ENCODE measurements around the gene ALDH1L1. TPM values are rescaled to one million over a fixed set of nuclear protein-coding genes. Genes with fewer than 3 reads are reported as not detected.
A peak's percentile ranks its signal among the peaks of the same experiment; 100 is the strongest.

The ALDH1L1 gene
- total and polyA plus RNA-seq, 7 experiments from 2014 or later = not detected

DNA sequence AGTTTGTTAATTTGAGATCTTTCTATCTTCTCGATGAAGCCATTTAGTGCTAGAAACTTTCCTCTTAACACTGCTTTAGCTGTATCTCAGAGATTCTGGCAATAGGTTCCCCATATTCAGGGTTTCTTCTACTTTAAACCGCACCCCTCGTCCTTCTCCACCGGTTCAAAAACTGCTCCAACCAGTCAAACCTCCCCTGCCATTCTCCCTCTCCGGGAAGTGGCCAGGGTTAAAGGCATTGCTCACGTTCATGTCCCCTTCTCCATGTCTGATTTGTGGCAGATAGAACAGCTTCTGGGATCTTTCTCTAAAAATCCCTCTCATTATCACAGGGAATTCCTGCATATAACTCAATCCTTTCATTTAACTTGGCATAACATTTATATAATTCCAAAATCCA lies 14.4 kb downstream of the ALDH1L1 start:
- Histone ChIP-seq H3K9me3 (ENCODE audit: control insufficient read depth in 2 of 3, low read length in 3 of 3) (no peaks in the 10 kb centered on the region), H3K27ac (ENCODE audit: low read depth, low read length) (no peak overlapping the region), H3K4me3 (ENCODE audit: low read length) (no peak overlapping the region), H3K36me3 (ENCODE audit: control insufficient read depth in 2 of 3, insufficient read depth in 3 of 3, low read length in 3 of 3) (no peaks in the 10 kb centered on the region), H3K27me3 (ENCODE audit: control insufficient read depth in 2 of 2, insufficient read depth in 2 of 2, low read length in 2 of 2) (peaks cover 0 to 4% of the 10 kb centered on the region in 2 donors), H3K4me1 (ENCODE audit: control insufficient read depth in 2 of 2, insufficient read depth in 2 of 2, low read length in 2 of 2) (no peaks in the 10 kb centered on the region)
- Mint-ChIP-seq H3K4me3 (no peak overlapping the region), H3K4me1 (peaks cover 0 to 1% (median 0%) of the 10 kb centered on the region in 7 donors), H3K9me3 (peaks cover 0 to 6% (median 0%) of the 10 kb centered on the region in 11 donors), H3K36me3 (no peaks in the 10 kb centered on the region), H3K27me3 (peaks cover 25 to 48% (median 35%) of the 10 kb centered on the region in 5 donors), H3K27ac (no peak overlapping the region)
- DNase-seq (no peak), ATAC-seq (no peak)
- ChIA-PET POLR2A (no interaction called here), CTCF (no interaction called here)
- intact Hi-C loops (cut with micrococcal nuclease) = no loop called here

DNA sequence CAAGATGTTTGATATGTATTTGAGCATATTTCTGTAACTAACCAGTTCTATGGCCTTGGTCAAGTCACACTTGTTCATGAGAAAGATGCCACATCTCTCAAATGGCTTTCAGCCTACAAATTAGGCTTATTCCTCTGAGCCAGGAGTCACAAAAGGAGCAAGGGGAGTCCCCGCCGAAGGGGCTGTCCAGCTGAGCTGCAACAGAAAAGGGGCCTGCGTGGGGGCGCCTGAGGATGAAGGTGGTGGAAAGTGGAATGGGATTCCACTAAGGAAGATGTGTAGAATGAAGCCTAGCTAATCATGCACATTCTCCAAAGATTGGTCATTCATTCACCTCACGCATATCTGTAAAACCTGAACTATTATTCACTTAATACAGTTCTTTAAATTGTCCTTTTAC lies 19.1 kb downstream of the ALDH1L1 start:
- Mint-ChIP-seq H3K36me3 (no peaks in the 10 kb centered on the region), H3K9me3 (peaks cover 0 to 6% (median 0%) of the 10 kb centered on the region in 11 donors), H3K27me3 (peaks cover 18 to 32% (median 20%) of the 10 kb centered on the region in 5 donors), H3K4me1 (peaks cover 0 to 1% (median 0%) of the 10 kb centered on the region in 7 donors), H3K27ac (peak overlapping the region in 1 of 9 donors; percentile 59), H3K4me3 (no peak overlapping the region)
- Histone ChIP-seq H3K27me3 (ENCODE audit: control insufficient read depth in 2 of 2, insufficient read depth in 2 of 2, low read length in 2 of 2) (no peaks in the 10 kb centered on the region), H3K36me3 (ENCODE audit: control insufficient read depth in 2 of 3, insufficient read depth in 3 of 3, low read length in 3 of 3) (no peaks in the 10 kb centered on the region), H3K27ac (ENCODE audit: low read depth, low read length) (no peak overlapping the region), H3K4me3 (ENCODE audit: low read length) (no peak overlapping the region), H3K4me1 (ENCODE audit: control insufficient read depth in 2 of 2, insufficient read depth in 2 of 2, low read length in 2 of 2) (no peaks in the 10 kb centered on the region), H3K9me3 (ENCODE audit: control insufficient read depth in 2 of 3, low read length in 3 of 3) (no peaks in the 10 kb centered on the region)
- ATAC-seq (no peak), DNase-seq (no peak)
- intact Hi-C loops (cut with micrococcal nuclease) = no loop called here
- POLR2A ChIA-PET = no interaction called here
- CTCF ChIA-PET = no interaction called here

DNA sequence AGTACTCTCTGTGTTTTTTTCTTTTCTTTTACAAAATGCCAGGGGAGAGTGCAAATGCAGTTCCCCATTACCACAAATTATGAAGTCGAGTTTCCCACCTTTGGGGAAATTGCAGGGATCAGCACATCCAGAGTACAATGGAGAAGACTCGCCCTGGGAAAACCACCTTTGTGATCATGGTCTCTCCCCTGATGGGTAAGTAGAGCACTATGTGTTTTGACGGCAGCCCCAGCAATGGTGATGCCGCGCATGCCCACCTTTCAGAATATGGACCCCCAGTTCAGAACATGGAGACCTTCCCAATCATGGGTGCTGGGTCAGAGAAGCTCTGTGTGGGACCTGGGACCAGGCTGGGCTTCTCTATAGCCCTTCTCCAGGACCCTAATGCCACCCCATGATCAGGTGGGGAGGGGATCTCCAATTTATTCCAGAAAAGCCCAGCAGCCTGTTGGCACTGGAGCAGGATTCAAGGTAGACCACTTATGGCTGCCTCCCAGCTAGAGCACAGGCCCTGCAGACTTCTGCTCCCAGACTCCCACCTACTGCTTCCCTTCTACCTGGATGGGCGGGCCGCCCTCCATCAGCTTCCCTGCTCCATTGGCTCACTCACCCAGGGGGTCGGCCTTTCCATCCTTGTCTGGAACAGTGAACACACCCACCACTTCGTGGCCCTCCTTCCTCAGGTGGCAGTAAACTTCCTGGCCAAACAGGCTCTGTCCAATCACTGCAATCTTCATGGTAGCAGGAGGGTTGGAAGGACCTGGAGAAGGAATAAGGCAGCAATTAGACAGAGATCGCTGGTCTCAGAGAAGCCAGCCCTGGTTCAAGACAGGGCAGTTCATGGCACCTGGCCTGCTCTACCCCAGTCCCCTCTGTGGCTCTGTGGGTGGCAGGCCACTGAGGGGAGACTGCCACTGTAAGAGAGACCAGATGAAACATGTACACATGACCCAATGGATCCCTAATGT lies 19.9 kb downstream of the ALDH1L1 start:
- no peaks in the 10 kb centered on the region for H3K36me3 ChIP-seq (ENCODE audit: control insufficient read depth in 2 of 3, insufficient read depth in 3 of 3, low read length in 3 of 3)
- ATAC-seq (no peak), DNase-seq (no peak)
- H3K27ac Mint-ChIP-seq = no peak overlapping the region
- H3K9me3 Mint-ChIP-seq = peaks cover 0 to 4% (median 0%) of the 10 kb centered on the region in 11 donors
- no peaks in the 10 kb centered on the region for H3K27me3 ChIP-seq (ENCODE audit: control insufficient read depth in 2 of 2, insufficient read depth in 2 of 2, low read length in 2 of 2)
- ChIA-PET CTCF (no interaction called here), POLR2A (no interaction called here)
- H3K4me3 ChIP-seq (ENCODE audit: low read length) = no peak overlapping the region
- H3K27ac ChIP-seq (ENCODE audit: low read depth, low read length) = no peak overlapping the region
- H3K4me3 Mint-ChIP-seq = no peak overlapping the region
- H3K27me3 Mint-ChIP-seq = peaks cover 10 to 24% (median 12%) of the 10 kb centered on the region in 5 donors
- intact Hi-C loops (cut with micrococcal nuclease) = no loop called here
- no peaks in the 10 kb centered on the region for H3K9me3 ChIP-seq (ENCODE audit: control insufficient read depth in 2 of 3, low read length in 3 of 3)
- H3K36me3 Mint-ChIP-seq = no peaks in the 10 kb centered on the region
- no peaks in the 10 kb centered on the region for H3K4me1 ChIP-seq (ENCODE audit: control insufficient read depth in 2 of 2, insufficient read depth in 2 of 2, low read length in 2 of 2)
- H3K4me1 Mint-ChIP-seq = peaks cover 0 to 1% (median 0%) of the 10 kb centered on the region in 7 donors

- CTCF ChIA-PET = interaction anchor here (0.7 kb wide), 1 partner anchor 40 kb away, joined by 3 read pairs; no protein-coding TSS in a partner anchor
- no peak overlapping the region for H3K4me3 Mint-ChIP-seq
Observed at GRCh38 chr3:126159476-126159875, 20.9 kb downstream of the ALDH1L1 start.

GRCh38 chr3:126158912-126159454 lies 21.4 kb downstream of the ALDH1L1 start:
- H3K4me1 ChIP-seq (ENCODE audit: control insufficient read depth in 2 of 2, insufficient read depth in 2 of 2, low read length in 2 of 2) = no peaks in the 10 kb centered on the region
- Mint-ChIP-seq H3K27me3 (peaks cover 0 to 12% (median 4%) of the 10 kb centered on the region in 5 donors), H3K4me1 (peaks cover 0 to 1% (median 0%) of the 10 kb centered on the region in 7 donors), H3K36me3 (no peaks in the 10 kb centered on the region), H3K9me3 (peaks cover 0 to 1% (median 0%) of the 10 kb centered on the region in 11 donors), H3K27ac (peak overlapping the region in 1 of 9 donors; percentile 2), H3K4me3 (peak overlapping the region in 1 of 10 donors; percentile 11)
- no peaks in the 10 kb centered on the region for H3K9me3 ChIP-seq (ENCODE audit: control insufficient read depth in 2 of 3, low read length in 3 of 3)
- H3K27ac ChIP-seq (ENCODE audit: low read depth, low read length) = no peak overlapping the region
- ATAC-seq (no peak), DNase-seq (no peak)
- H3K36me3 ChIP-seq (ENCODE audit: control insufficient read depth in 2 of 3, insufficient read depth in 3 of 3, low read length in 3 of 3) = no peaks in the 10 kb centered on the region
- POLR2A ChIA-PET = interaction anchor here (0.6 kb wide), 1 partner anchor 234 kb away, joined by 3 read pairs; no protein-coding TSS in a partner anchor
- no peaks in the 10 kb centered on the region for H3K27me3 ChIP-seq (ENCODE audit: control insufficient read depth in 2 of 2, insufficient read depth in 2 of 2, low read length in 2 of 2)
- intact Hi-C loops (cut with micrococcal nuclease) = no loop called here
- no peak overlapping the region for H3K4me3 ChIP-seq (ENCODE audit: low read length)
- CTCF ChIA-PET = interaction anchor here (0.7 kb wide), 1 partner anchor 40 kb away, joined by 3 read pairs; no protein-coding TSS in a partner anchor

More at GRCh38 chr3:126159476-126159875, 20.9 kb downstream of the ALDH1L1 start:
- DNase-seq (no peak), ATAC-seq (no peak)
- H3K27me3 Mint-ChIP-seq = peaks cover under 1 to 14% (median 6%) of the 10 kb centered on the region in 5 donors
- no peak overlapping the region for H3K27ac Mint-ChIP-seq
- Histone ChIP-seq H3K27me3 (ENCODE audit: control insufficient read depth in 2 of 2, insufficient read depth in 2 of 2, low read length in 2 of 2) (no peaks in the 10 kb centered on the region), H3K9me3 (ENCODE audit: control insufficient read depth in 2 of 3, low read length in 3 of 3) (no peaks in the 10 kb centered on the region), H3K4me1 (ENCODE audit: control insufficient read depth in 2 of 2, insufficient read depth in 2 of 2, low read length in 2 of 2) (no peaks in the 10 kb centered on the region), H3K27ac (ENCODE audit: low read depth, low read length) (no peak overlapping the region), H3K4me3 (ENCODE audit: low read length) (no peak overlapping the region), H3K36me3 (ENCODE audit: control insufficient read depth in 2 of 3, insufficient read depth in 3 of 3, low read length in 3 of 3) (no peaks in the 10 kb centered on the region)
- intact Hi-C loops (cut with micrococcal nuclease) = no loop called here
- H3K4me1 Mint-ChIP-seq = peaks cover 0 to 1% (median 0%) of the 10 kb centered on the region in 7 donors
- no peaks in the 10 kb centered on the region for H3K36me3 Mint-ChIP-seq
- POLR2A ChIA-PET = interaction anchor here (0.6 kb wide), 1 partner anchor 234 kb away, joined by 3 read pairs; no protein-coding TSS in a partner anchor
- peaks cover 0 to 1% (median 0%) of the 10 kb centered on the region in 11 donors for H3K9me3 Mint-ChIP-seq

- Histone ChIP-seq H3K27me3 (ENCODE audit: control insufficient read depth in 2 of 2, insufficient read depth in 2 of 2, low read length in 2 of 2) (no peaks in the 10 kb centered on the region), H3K27ac (ENCODE audit: low read depth, low read length) (no peak overlapping the region), H3K4me3 (ENCODE audit: low read length) (no peak overlapping the region), H3K9me3 (ENCODE audit: control insufficient read depth in 2 of 3, low read length in 3 of 3) (no peaks in the 10 kb centered on the region), H3K36me3 (ENCODE audit: control insufficient read depth in 2 of 3, insufficient read depth in 3 of 3, low read length in 3 of 3) (no peaks in the 10 kb centered on the region), H3K4me1 (ENCODE audit: control insufficient read depth in 2 of 2, insufficient read depth in 2 of 2, low read length in 2 of 2) (no peaks in the 10 kb centered on the region)
- Mint-ChIP-seq H3K36me3 (no peaks in the 10 kb centered on the region), H3K27me3 (peaks cover 0 to 12% (median 4%) of the 10 kb centered on the region in 5 donors), H3K9me3 (peaks cover 0 to 1% (median 0%) of the 10 kb centered on the region in 11 donors), H3K4me1 (no peaks in the 10 kb centered on the region), H3K27ac (no peak overlapping the region), H3K4me3 (no peak overlapping the region)
- ChIA-PET POLR2A (no interaction called here), CTCF (no interaction called here)
- no peak for ATAC-seq
- intact Hi-C loops (cut with micrococcal nuclease) = no loop called here
- no peak for DNase-seq
Observed at GRCh38 chr3:126158016-126158911, 22.1 kb downstream of the ALDH1L1 start.

All from naive thymus-derived CD4-positive, alpha-beta T cell (primary cell).